HepG2 (cell line): ENCODE results near the gene NRG2. TPM values are rescaled to one million over a fixed set of nuclear protein-coding genes. Genes with fewer than 3 reads are reported as not detected.

Experiments
- ATAC-seq: fragments of 200-7000 bp; cut with Tn5 transposase; 3 replicates; pipeline ENCODE4 v1.9.1; 2020; ENCODE audit warnings: mild to moderate bottlenecking, moderate library complexity
- BruUV-seq: library from RNA; stranded (reverse); fragments of 400-500 nt; replicated peaks from 2 replicates; lab custom pipeline; 2021; lab: Mats Ljungman, UMichigan
- CTCF ChIA-PET: fragments of 300-600 bp; formaldehyde crosslinking; extraction: SDS; loops from one replicate; lab custom pipeline; 2021; ENCODE audit warnings: low total read pairs, inconsistent platforms, low intra/inter-chr PET ratio; lab: Yijun Ruan, JAX
- POLR2A ChIA-PET: fragments of 350-600 bp; sonication (Branson Sonifier 250); formaldehyde crosslinking; loops from one replicate; lab custom pipeline; 2020; ENCODE audit warnings: antibody characterized with exemption, inconsistent platforms; lab: Yijun Ruan, JAX
- DNase-seq: peaks from one replicate; pipeline ENCODE4 v3.0.0-alpha.2; 2015; ENCODE audit warnings: low spot score
- FAIRE-seq: peaks from 3 replicates; lab custom pipeline; 2011; peaks lifted over from hg19 to GRCh38; lab: Jason Lieb, UNC
- H2AFZ ChIP-seq: one replicate; pipeline ENCODE4 v1.6.1; 2011; ENCODE audit warnings: low read length, inconsistent platforms
- H3K27ac ChIP-seq: fragments of 300-600 bp; 3 replicates; pipeline ENCODE4 v1.8.0; 2011; ENCODE audit warnings: mixed run types, mild to moderate bottlenecking, mixed read lengths, low read length, inconsistent platforms; ENCODE audit not compliant: insufficient read depth; ENCODE audit errors: extremely low read length
- H3K27me3 ChIP-seq, 2 experiments: fragments of 200-600 bp in 1 of 2; 2 replicates in 1 of 2; 3 replicates in 1 of 2; pipeline versions ENCODE4 v1.6.0 to v1.8.0; 2011; ENCODE audit warnings: low read length in 2 of 2, mild to moderate bottlenecking in 2 of 2, moderate library complexity in 2 of 2, inconsistent platforms in 1 of 2; ENCODE audit not compliant: insufficient read depth in 2 of 2, control insufficient read depth in 1 of 2
- H3K36me3 ChIP-seq, 2 experiments: fragments of 200-600 bp in 1 of 2; replicated peaks in 1 of 2; 2 replicates in 1 of 2; 3 replicates in 1 of 2; pipeline versions ENCODE4 v1.5.1 to v1.8.0; 2011; ENCODE audit warnings: low read length in 2 of 2, inconsistent platforms in 1 of 2; ENCODE audit not compliant: insufficient read depth in 2 of 2, control insufficient read depth in 1 of 2
- H3K4me1 ChIP-seq: 2 replicates; pipeline ENCODE4 v1.5.1; 2012; ENCODE audit warnings: low read length, inconsistent platforms; ENCODE audit not compliant: insufficient read depth
- H3K4me2 ChIP-seq: 2 replicates; pipeline ENCODE4 v1.6.0; 2011; ENCODE audit warnings: low read depth, low read length, inconsistent platforms
- H3K4me3 ChIP-seq, 3 experiments: fragments of 200-600 bp in 1 of 3; sonication (generic), shearing (Covaris generic) in 1 of 3; replicated peaks in 1 of 3; 2 replicates each; pipeline ENCODE4 v1.5.1; 2011 to 2016; ENCODE audit warnings: low read length in 3 of 3, inconsistent platforms in 2 of 3, low read depth in 2 of 3, mild to moderate bottlenecking in 2 of 3, control low read depth in 1 of 3, mixed read lengths in 1 of 3; ENCODE audit not compliant: insufficient read depth in 1 of 3
- H3K79me2 ChIP-seq: one replicate; pipeline ENCODE4 v1.6.1; 2011; ENCODE audit warnings: low read length, inconsistent platforms; ENCODE audit not compliant: insufficient read depth
- H3K9ac ChIP-seq: 2 replicates; pipeline ENCODE4 v1.6.0; 2011; ENCODE audit warnings: mild to moderate bottlenecking, low read depth, low read length, inconsistent platforms; ENCODE audit not compliant: insufficient read depth
- H3K9me3 ChIP-seq: 2 replicates; pipeline ENCODE4 v1.5.1; 2012; ENCODE audit warnings: mild to moderate bottlenecking, low read length
- H4K20me1 ChIP-seq: 2 replicates; pipeline ENCODE4 v1.6.0; 2011; ENCODE audit warnings: inconsistent platforms, mild to moderate bottlenecking, low read length, moderate library complexity; ENCODE audit not compliant: insufficient read depth
- CERS6 ChIP-seq: sonication (generic); formaldehyde crosslinking; IDR thresholded peaks from 2 replicates; pipeline ENCODE4 v1.5.0; 2020; ENCODE audit warnings: missing genetic modification reagents
- E2F2 ChIP-seq: sonication (generic); formaldehyde crosslinking; IDR thresholded peaks from 2 replicates; pipeline ENCODE4 v1.4.0; 2020; ENCODE audit warnings: missing genetic modification reagents, borderline replicate concordance
- HDAC6 ChIP-seq: fragments of 200-600 bp; sonication (generic); IDR thresholded peaks from 2 replicates; pipeline ENCODE4 v1.7.0; 2017; ENCODE audit warnings: mild to moderate bottlenecking, antibody characterized with exemption, low read length, low read depth
- JUND ChIP-seq: sonication (generic); formaldehyde crosslinking; IDR thresholded peaks from 2 replicates; pipeline ENCODE4 v1.8.0; 2022; ENCODE audit warnings: mild to moderate bottlenecking, missing genetic modification reagents
- MXD3 ChIP-seq: IDR thresholded peaks from 2 replicates; pipeline ENCODE4 v1.6.1; 2016; ENCODE audit warnings: mild to moderate bottlenecking, missing biosample characterization, missing genetic modification reagents
- NR2C2 ChIP-seq: sonication (generic); formaldehyde crosslinking; IDR thresholded peaks from 2 replicates; pipeline ENCODE4 v1.4.0; 2020; ENCODE audit warnings: missing genetic modification reagents, mild to moderate bottlenecking, moderate library complexity, borderline replicate concordance
- ZFP36L2 ChIP-seq: sonication (generic); formaldehyde crosslinking; IDR thresholded peaks from 2 replicates; pipeline ENCODE4 v1.4.0; 2020; ENCODE audit warnings: missing genetic modification reagents
- ZNF383 ChIP-seq: sonication (generic); formaldehyde crosslinking; IDR thresholded peaks from 2 replicates; pipeline ENCODE4 v1.4.0; 2020; ENCODE audit warnings: missing genetic modification reagents, mild to moderate bottlenecking, borderline replicate concordance
- ZNF430 ChIP-seq: sonication (generic); formaldehyde crosslinking; IDR thresholded peaks from 2 replicates; pipeline ENCODE4 v1.9.0; 2021; ENCODE audit warnings: mild to moderate bottlenecking, missing genetic modification reagents
- ZNF451 ChIP-seq: sonication (generic); formaldehyde crosslinking; IDR thresholded peaks from 2 replicates; pipeline ENCODE4 v1.5.0; 2020; ENCODE audit warnings: mild to moderate bottlenecking, missing genetic modification reagents
- ZNF761 ChIP-seq: sonication (generic); formaldehyde crosslinking; conservative IDR thresholded peaks from 2 replicates; pipeline ENCODE4 v1.4.0; 2020; ENCODE audit warnings: mild to moderate bottlenecking, missing genetic modification reagents
- WGBS: methylation state at CpG from one replicate; pipeline ENCODE4 v1.1.6; 2017; ENCODE audit warnings: low lambda C conversion rate; 5-methylcytosine and 5-hydroxymethylcytosine counted together
- in situ Hi-C: cut with HindIII; loops from 2 replicates; pipeline ENCODE4 v1.10.0; 2017; ENCODE audit warnings: low pct_unique_long_range_greater_than_20kb; ENCODE audit not compliant: extremely low pct_ligation_motif_present
- intact Hi-C: fragments of 100-400 bp; cut with micrococcal nuclease; formaldehyde crosslinking; loops from one replicate; pipeline ENCODE4 v1.10.0; 2022; ENCODE audit not compliant: unreplicated experiment
- polyA plus RNA-seq, 8 experiments: library from polyadenylated mRNA; depleted of rRNA in 3 of 8; stranded (reverse) in 7 of 8; unstranded in 1 of 8; fragments of >200 nt; fragmentation: Illumina TruSeq in 4 of 8; extraction: Trizol in 4 of 8; gene quantifications; 2 replicates each; pipeline versions ENCODE4 v1.2.1 to v1.2.3, GENCODE V29; 2011 to 2016; ENCODE audit warnings: low read depth in 4 of 8, missing spikeins in 1 of 8, mixed read lengths in 1 of 8; ENCODE audit not compliant: insufficient read depth in 1 of 8
- total RNA-seq, 5 experiments: library from RNA; depleted of rRNA; stranded (reverse); fragments of >200 nt; fragmentation: Illumina TruSeq; extraction: Trizol; gene quantifications; 2 replicates each; pipeline ENCODE4 v1.2.3, GENCODE V29; 2016; ENCODE audit warnings: low read depth in 1 of 5

Gene NRG2
- total and polyA plus RNA-seq, 2 of the 13 experiments (the other 11 are each of a cell fraction or from before 2014, with no cell fraction given), result not detected

GRCh38 chr5:139950436-139950835 lies 92.7 kb downstream of the NRG2 start (continued):
- TF ChIP-seq MXD3 (CRISPR knock-in tag), result no peak
- TF ChIP-seq JUND (CRISPR knock-in tag), result no peak
- TF ChIP-seq ZNF761 (CRISPR knock-in tag), result no peak
- TF ChIP-seq CERS6 (CRISPR knock-in tag), result no peak
- TF ChIP-seq ZNF383, result no peak
- TF ChIP-seq ZFP36L2 (CRISPR knock-in tag), result no peak
- TF ChIP-seq E2F2 (CRISPR knock-in tag), result no peak
- TF ChIP-seq ZNF451 (CRISPR knock-in tag), result no peak

DNA sequence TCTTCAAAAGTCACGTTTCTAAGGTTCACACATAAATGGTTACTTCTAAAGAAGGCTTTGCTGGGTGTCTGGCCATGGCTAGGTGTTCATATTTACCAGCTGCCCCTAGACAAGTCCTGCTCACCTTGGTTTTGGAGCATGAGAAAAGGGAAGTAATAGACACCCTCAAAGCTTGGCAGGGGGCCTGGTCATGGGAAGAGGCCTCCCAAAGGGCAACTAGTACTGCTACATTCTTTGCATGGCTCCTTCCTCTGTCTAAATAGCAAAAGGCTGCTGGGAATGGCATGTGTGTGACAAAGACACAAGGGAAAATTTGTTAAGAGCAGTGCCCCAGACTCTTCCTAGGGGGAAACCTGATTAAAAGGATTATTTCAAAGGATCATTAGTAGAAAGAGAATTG lies 93.4 kb downstream of the NRG2 start:
- TF ChIP-seq NR2C2 (CRISPR knock-in tag), result no peak
- no peak for TF ChIP-seq HDAC6
- TF ChIP-seq ZNF430 (CRISPR knock-in tag), result no peak
- DNase-seq (no peak), ATAC-seq (no peak), FAIRE-seq (no peak)
- Histone ChIP-seq H2AFZ (no peak overlapping the region), H3K27me3 (peaks cover 2 to 18% of the 10 kb centered on the region in 2 experiments; a peak in 4 of 5 replicates), H4K20me1 (no peaks in the 10 kb centered on the region), H3K27ac (no peak overlapping the region), H3K36me3 (no peaks in the 10 kb centered on the region), H3K9me3 (no peaks in the 10 kb centered on the region), H3K4me3 (no peak overlapping the region), H3K79me2 (no peaks in the 10 kb centered on the region), H3K4me2 (no peak overlapping the region), H3K9ac (no peak overlapping the region), H3K4me1 (no peaks in the 10 kb centered on the region)
- ChIA-PET CTCF (no interaction called here), POLR2A (no interaction called here)
- in situ Hi-C loops, result loop anchor here (25.0 kb wide), 1 partner anchor 312 kb away; the partner anchor contains the start of gene CXXC5
- intact Hi-C loops, result no loop called here
- WGBS, result 0% methylated on average over 1 of the region's 1 CpG
- BruUV-seq, result no TSS peak
